B cell (primary cell): Measurements from ENCODE around the gene RGS3. TPM values are rescaled to one million over a fixed set of nuclear protein-coding genes. Genes with fewer than 3 reads are reported as not detected.

Source experiments
- ATAC-seq: fragments of 200-7000 bp; cut with Tn5 transposase; one replicate; pipeline ENCODE4 v1.10.0; 2021; ENCODE audit warnings: low read depth, mild to moderate bottlenecking, moderate number of reproducible peaks, moderate library complexity
- CTCF ChIA-PET: fragments of 350-600 bp; sonication (Branson Sonifier 250); formaldehyde crosslinking; loops from one replicate; lab custom pipeline; 2021; ENCODE audit warnings: antibody characterized with exemption, inconsistent platforms; lab: Charles Lee
- POLR2A ChIA-PET: fragments of 350-600 bp; sonication (Branson Sonifier 250); formaldehyde crosslinking; loops from one replicate; lab custom pipeline; 2021; ENCODE audit warnings: antibody characterized with exemption; lab: Charles Lee
- DNase-seq: peaks from one replicate; pipeline ENCODE4 v3.0.0; 2013
- H2AFZ ChIP-seq: 2 replicates; pipeline ENCODE4 v1.6.1; 2012; ENCODE audit warnings: mild to moderate bottlenecking, low read depth, low read length; ENCODE audit not compliant: insufficient read depth, poor library complexity, severe bottlenecking
- H3K27ac ChIP-seq, 2 donors: 1 replicate in 1 of 2; 2 replicates in 1 of 2; pipeline ENCODE4 v1.5.1; 2012 to 2013; ENCODE audit warnings: low read length in 2 of 2, mild to moderate bottlenecking in 2 of 2, moderate library complexity in 1 of 2
- H3K27me3 ChIP-seq, 4 experiments: fragments of 200-600 bp in 1 of 4; sonication (generic) in 1 of 4; replicated peaks in 1 of 4; 1 replicate in 2 of 4; 2 replicates in 2 of 4; pipeline versions ENCODE4 v1.6.1 to v1.7.0; 2013 to 2016; ENCODE audit warnings: low read length in 3 of 4, mild to moderate bottlenecking in 2 of 4, mixed read lengths in 1 of 4, moderate library complexity in 1 of 4; ENCODE audit not compliant: insufficient read depth in 4 of 4, control insufficient read depth in 3 of 4; ENCODE audit errors: control extremely low read depth in 1 of 4
- H3K36me3 ChIP-seq, 2 experiments: replicated peaks in 1 of 2; 1 replicate in 1 of 2; 2 replicates in 1 of 2; pipeline versions ENCODE4 v1.6.1 to v1.7.1; 2013; ENCODE audit warnings: low read length in 1 of 2; ENCODE audit not compliant: insufficient read depth in 2 of 2, control insufficient read depth in 1 of 2; ENCODE audit errors: control extremely low read depth in 1 of 2, extremely low read depth in 1 of 2
- H3K4me1 ChIP-seq, 2 donors: fragments of 200-600 bp in 1 of 2; sonication (generic) in 1 of 2; 1 replicate in 1 of 2; 2 replicates in 1 of 2; pipeline versions ENCODE4 v1.5.1 to v1.6.1; 2013 to 2017; ENCODE audit warnings: low read length in 2 of 2; ENCODE audit not compliant: control insufficient read depth in 2 of 2, insufficient read depth in 2 of 2
- H3K4me2 ChIP-seq: replicated peaks from 2 replicates; pipeline ENCODE3; 2012; ENCODE audit warnings: mild to moderate bottlenecking, low read depth, low read length; ENCODE audit not compliant: poor library complexity, severe bottlenecking
- H3K4me3 ChIP-seq, 5 experiments: fragments of 200-600 bp in 1 of 5; sonication (generic) in 1 of 5; 1 replicate in 3 of 5; 2 replicates in 2 of 5; pipeline versions ENCODE4 v1.5.1 to v1.7.0; 2011 to 2016; ENCODE audit warnings: low read length in 4 of 5, mild to moderate bottlenecking in 4 of 5, low read depth in 2 of 5, control low read depth in 1 of 5, moderate library complexity in 1 of 5; ENCODE audit not compliant: insufficient read depth in 1 of 5; ENCODE audit errors: control extremely low read depth in 1 of 5, extremely low read depth in 1 of 5
- H3K79me2 ChIP-seq: fragments of 200-600 bp; sonication (generic); one replicate; pipeline ENCODE4 v1.6.0; 2016; ENCODE audit warnings: low read length; ENCODE audit not compliant: control insufficient read depth, insufficient read depth
- H3K9ac ChIP-seq: fragments of 200-600 bp; sonication (generic); 2 replicates; pipeline ENCODE4 v1.6.1; 2017; ENCODE audit warnings: mild to moderate bottlenecking, low read length, moderate library complexity
- H3K9me3 ChIP-seq, 3 donors: one replicate each; pipeline versions ENCODE4 v1.6.1 to v1.7.1; 2013; ENCODE audit warnings: low read length in 2 of 3; ENCODE audit not compliant: control insufficient read depth in 2 of 3, insufficient read depth in 1 of 3; ENCODE audit errors: control extremely low read depth in 1 of 3
- H4K20me1 ChIP-seq: 2 replicates; pipeline ENCODE4 v1.6.0; 2012; ENCODE audit warnings: mild to moderate bottlenecking, low read length; ENCODE audit not compliant: insufficient read depth, control insufficient read depth, poor library complexity, severe bottlenecking
- H3K27ac Mint-ChIP-seq: one replicate; pipeline ENCODE4 v1.8.0; 2021; ENCODE audit warnings: mixed read lengths
- H3K27me3 Mint-ChIP-seq: one replicate; pipeline ENCODE4 v1.8.0; 2021; ENCODE audit warnings: mixed read lengths
- H3K4me1 Mint-ChIP-seq: one replicate; pipeline ENCODE4 v1.8.0; 2021; ENCODE audit warnings: mixed read lengths
- H3K4me3 Mint-ChIP-seq: one replicate; pipeline ENCODE4 v1.8.0; 2021; ENCODE audit warnings: mixed read lengths
- H3K9me3 Mint-ChIP-seq: one replicate; pipeline ENCODE4 v1.8.0; 2022; ENCODE audit warnings: mixed read lengths; ENCODE audit not compliant: insufficient read depth
- CTCF ChIP-seq: fragments of 200-600 bp; IDR thresholded peaks from one replicate; pipeline ENCODE4 v1.8.0; 2022; ENCODE audit warnings: antibody characterized with exemption, mild to moderate bottlenecking
- EZH2 ChIP-seq: IDR thresholded peaks from 2 replicates; pipeline ENCODE4 v1.6.1; 2012; ENCODE audit warnings: borderline replicate concordance, low read depth, mild to moderate bottlenecking, moderate library complexity, low read length; ENCODE audit not compliant: insufficient read depth, poor library complexity, severe bottlenecking
- WGBS: methylation state at CpG from one replicate; pipeline ENCODE4 v1.1.5; 2013; ENCODE audit warnings: missing lambda C conversion rate; ENCODE audit not compliant: insufficient coverage; 5-methylcytosine and 5-hydroxymethylcytosine counted together
- intact Hi-C: fragments of 100-400 bp; cut with micrococcal nuclease; formaldehyde crosslinking; loops from one replicate; pipeline ENCODE4 v1.10.0; 2022
- polyA plus RNA-seq: library from polyadenylated mRNA; depleted of rRNA; stranded (reverse); fragments of >200 nt; gene quantifications from 2 replicates; pipeline ENCODE4 v1.2.3, GENCODE V29; 2012
- total RNA-seq, 2 donors: library from RNA; stranded (reverse); fragments of 120-200 nt in 1 of 2; gene quantifications; 1 replicate in 1 of 2; 2 replicates in 1 of 2; pipeline versions ENCODE4 v1.2.3 to v1.2.4, GENCODE V29; 2013 to 2022

Gene RGS3
- total and polyA plus RNA-seq, 2 donors (not counting 1 experiment from before 2014, with no cell fraction given), result 12.0 to 15.6 TPM

DNA sequence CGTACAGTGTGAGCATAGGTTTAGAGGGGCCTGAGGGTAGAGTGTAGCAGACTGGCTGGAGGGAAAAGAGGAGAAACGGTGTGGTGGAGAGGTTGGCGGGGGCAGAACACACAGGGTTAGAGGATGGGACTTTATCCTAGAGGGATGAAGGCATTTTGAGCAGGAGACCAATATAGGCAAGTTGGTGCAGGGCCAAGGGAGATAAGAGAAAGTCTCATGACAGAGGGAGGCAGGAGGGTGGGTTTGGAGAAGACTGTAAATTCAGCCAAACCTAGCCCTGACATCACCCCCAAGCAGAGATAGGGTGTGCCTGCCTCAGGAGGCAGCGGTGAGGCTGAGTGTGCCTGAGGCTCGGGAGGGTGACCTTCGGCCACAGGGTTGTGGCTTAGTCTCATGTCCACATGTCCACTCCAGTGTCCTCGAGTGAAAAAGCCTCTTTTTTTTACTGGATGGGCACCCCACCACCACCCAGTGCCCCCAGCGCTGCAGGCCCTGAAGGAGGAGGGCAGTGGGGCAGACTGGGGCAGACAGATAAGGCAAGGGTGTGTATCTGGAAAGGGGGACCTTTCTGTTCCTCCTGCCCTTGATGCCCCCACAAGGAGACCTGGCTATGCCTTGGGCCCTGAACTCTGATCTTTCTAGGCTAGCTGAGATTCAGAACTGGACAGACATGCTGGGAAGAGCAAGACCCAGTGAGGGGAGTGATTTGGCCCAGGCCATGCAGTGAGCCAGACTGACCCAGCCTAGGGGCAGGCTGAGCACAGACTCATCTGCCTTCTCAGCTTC is 108.7 kb downstream of the RGS3 start:
- intact Hi-C loops, result no loop called here
- Mint-ChIP-seq H3K9me3 (no peaks in the 10 kb centered on the region), H3K27ac (no peak overlapping the region), H3K27me3 (no peaks in the 10 kb centered on the region), H3K4me1 (peaks cover 18% of the 10 kb centered on the region), H3K4me3 (no peak overlapping the region)
- no peaks in the 10 kb centered on the region for H3K36me3 ChIP-seq
- no peaks in the 10 kb centered on the region for H4K20me1 ChIP-seq
- ChIA-PET CTCF (interaction anchor here (1.3 kb wide), 1 partner anchor 10 kb away, joined by 3 read pairs; no protein-coding TSS in a partner anchor), POLR2A (no interaction called here)
- no peak overlapping the region for H3K4me2 ChIP-seq
- H3K27me3 ChIP-seq, result peaks cover 0 to 2% (median 0%) of the 10 kb centered on the region in 4 experiments
- H2AFZ ChIP-seq, result no peak overlapping the region
- 95% methylated on average over 7 of the region's 8 CpGs for WGBS
- peaks cover 8 to 12% of the 10 kb centered on the region in 2 donors for H3K4me1 ChIP-seq
- H3K9me3 ChIP-seq, result no peaks in the 10 kb centered on the region
- H3K4me3 ChIP-seq, result no peak overlapping the region
- H3K27ac ChIP-seq, result no peak overlapping the region
- TF ChIP-seq CTCF (no peak), EZH2 (no peak)
- ATAC-seq, result no peak
- H3K9ac ChIP-seq, result no peak overlapping the region
- no peaks in the 10 kb centered on the region for H3K79me2 ChIP-seq
- DNase-seq, result no peak
